ENCODE measurements around the gene NEK9.

The NEK9 gene

GRCh38 chr14:75092698-75093097 lies 34.1 kb downstream of the NEK9 start:
- peaks cover 55% of the 10 kb centered on the region for H3K36me3 ChIP-seq
- no peaks in the 10 kb centered on the region for H3K27me3 ChIP-seq (ENCODE audit: insufficient read depth, low read depth, severe bottlenecking)
- no peaks in the 10 kb centered on the region for H3K9me3 ChIP-seq (ENCODE audit: severe bottlenecking)
- no peak overlapping the region for H3K4me3 ChIP-seq (ENCODE audit: low read depth, low read length)
- TF ChIP-seq CTCF (IDR thresholded peaks at IDR 0.05; ENCODE audit: low read depth, low read length): no peak
- no peak for DNase-seq
- H3K27ac ChIP-seq: no peak overlapping the region

- DNase-seq: no peak
- peaks cover 57% of the 10 kb centered on the region for H3K36me3 ChIP-seq
Observed at GRCh38 chr14:75091251-75091650, 35.6 kb downstream of the NEK9 start.

GRCh38 chr14:75090353-75090752 lies 36.5 kb downstream of the NEK9 start:
- Histone ChIP-seq H3K27ac (no peak overlapping the region), H3K4me3 (ENCODE audit: low read depth, low read length) (no peak overlapping the region), H3K36me3 (peaks cover 56% of the 10 kb centered on the region), H3K9me3 (ENCODE audit: severe bottlenecking) (no peaks in the 10 kb centered on the region), H3K27me3 (ENCODE audit: insufficient read depth, low read depth, severe bottlenecking) (no peaks in the 10 kb centered on the region)
- no peak for TF ChIP-seq CTCF (IDR thresholded peaks at IDR 0.05; ENCODE audit: low read depth, low read length)
- no peak for DNase-seq

More at GRCh38 chr14:75091251-75091650, 35.6 kb downstream of the NEK9 start:
- Histone ChIP-seq H3K4me3 (ENCODE audit: low read depth, low read length) (no peak overlapping the region), H3K27ac (no peak overlapping the region), H3K9me3 (ENCODE audit: severe bottlenecking) (no peaks in the 10 kb centered on the region), H3K27me3 (ENCODE audit: insufficient read depth, low read depth, severe bottlenecking) (no peaks in the 10 kb centered on the region)
- no peak for TF ChIP-seq CTCF (IDR thresholded peaks at IDR 0.05; ENCODE audit: low read depth, low read length)

GRCh38 chr14:75088566-75089373 lies 38.1 kb downstream of the NEK9 start:
- TF ChIP-seq CTCF (IDR thresholded peaks at IDR 0.05; ENCODE audit: low read depth, low read length): peak; percentile 60
- H3K27ac ChIP-seq: no peak overlapping the region
- peak; percentile 47 for DNase-seq
- H3K36me3 ChIP-seq: peaks cover 55% of the 10 kb centered on the region
- H3K9me3 ChIP-seq (ENCODE audit: severe bottlenecking): no peaks in the 10 kb centered on the region
- no peak overlapping the region for H3K4me3 ChIP-seq (ENCODE audit: low read depth, low read length)
- H3K27me3 ChIP-seq (ENCODE audit: insufficient read depth, low read depth, severe bottlenecking): no peaks in the 10 kb centered on the region

GRCh38 chr14:75088153-75088552 lies 38.7 kb downstream of the NEK9 start:
- no peak for TF ChIP-seq CTCF (IDR thresholded peaks at IDR 0.05; ENCODE audit: low read depth, low read length)

DNA sequence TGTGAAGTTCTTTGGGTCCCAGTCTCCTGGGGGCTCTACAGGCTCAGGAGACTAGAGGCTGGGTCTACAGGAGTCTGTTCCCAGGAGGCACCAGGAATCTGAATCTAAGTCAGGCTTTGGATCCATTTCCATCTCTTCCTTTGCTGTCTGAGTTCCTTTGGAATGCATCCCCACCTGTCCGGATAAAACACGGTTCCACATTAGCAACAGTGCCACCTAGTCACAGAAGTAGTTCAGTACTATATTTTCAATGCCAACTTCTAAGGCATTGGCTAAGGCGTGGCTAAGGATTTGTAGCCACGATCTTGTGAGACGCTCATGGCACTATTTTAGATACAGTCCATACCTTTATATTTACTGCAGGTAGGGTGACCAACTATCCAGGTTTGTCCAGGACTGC lies 42.3 kb downstream of the NEK9 start:
- H3K9me3 ChIP-seq (ENCODE audit: severe bottlenecking): no peaks in the 10 kb centered on the region
- no peaks in the 10 kb centered on the region for H3K27me3 ChIP-seq (ENCODE audit: insufficient read depth, low read depth, severe bottlenecking)
- no peak overlapping the region for H3K4me3 ChIP-seq (ENCODE audit: low read depth, low read length)
- H3K36me3 ChIP-seq: peaks cover 51% of the 10 kb centered on the region
- no peak for DNase-seq
- H3K27ac ChIP-seq: no peak overlapping the region
- TF ChIP-seq CTCF (IDR thresholded peaks at IDR 0.05; ENCODE audit: low read depth, low read length): peak; percentile 6; the same call in 1 of the 2 replicates

More at GRCh38 chr14:75088153-75088552, 38.7 kb downstream of the NEK9 start:
- Histone ChIP-seq H3K36me3 (peaks cover 50% of the 10 kb centered on the region), H3K27ac (no peak overlapping the region), H3K9me3 (ENCODE audit: severe bottlenecking) (no peaks in the 10 kb centered on the region), H3K4me3 (ENCODE audit: low read depth, low read length) (no peak overlapping the region), H3K27me3 (ENCODE audit: insufficient read depth, low read depth, severe bottlenecking) (no peaks in the 10 kb centered on the region)
- no peak for DNase-seq
